HepG2 (cell line): ENCODE data around the gene ZMPSTE24. TPM values are rescaled to one million over a fixed set of nuclear protein-coding genes. Genes with fewer than 3 reads are reported as not detected.
A peak's percentile ranks its signal among the peaks of the same experiment; 100 is the strongest.

Source experiments
- ATRX ChIP-seq: sonication (generic); formaldehyde crosslinking; IDR thresholded peaks from 2 replicates; pipeline ENCODE4 v1.4.0; 2020; ENCODE audit warnings: missing genetic modification reagents, borderline replicate concordance
- BATF2 ChIP-seq: sonication (generic); formaldehyde crosslinking; IDR thresholded peaks from 2 replicates; pipeline ENCODE4 v1.8.0; 2022; ENCODE audit warnings: mild to moderate bottlenecking, missing genetic modification reagents, moderate library complexity
- CSRNP1 ChIP-seq: sonication (generic); formaldehyde crosslinking; IDR thresholded peaks from 2 replicates; pipeline ENCODE4 v1.8.1; 2023; ENCODE audit warnings: mild to moderate bottlenecking, missing genetic modification reagents
- FOXA1 ChIP-seq, 2 experiments: fragments of 450-650 bp in 1 of 2; sonication (generic) in 1 of 2; formaldehyde crosslinking in 1 of 2; IDR thresholded peaks; 2 replicates each; pipeline versions ENCODE4 v1.4.0 to v1.6.1; 2016 to 2020; ENCODE audit warnings: missing genetic modification reagents in 1 of 2
- FOXO1 ChIP-seq: sonication (generic); formaldehyde crosslinking; IDR thresholded peaks from 2 replicates; pipeline ENCODE4 v1.4.0; 2020; ENCODE audit warnings: missing genetic modification reagents
- HOXA5 ChIP-seq: sonication (generic); formaldehyde crosslinking; IDR thresholded peaks from 2 replicates; pipeline ENCODE4 v1.4.0; 2020; ENCODE audit warnings: missing genetic modification reagents
- JUNB ChIP-seq: sonication (generic); formaldehyde crosslinking; IDR thresholded peaks from 2 replicates; pipeline ENCODE4 v1.8.0; 2022; ENCODE audit warnings: missing genetic modification reagents, mild to moderate bottlenecking, borderline replicate concordance
- KAT8 ChIP-seq: IDR thresholded peaks from 2 replicates; pipeline ENCODE4 v1.6.1; 2016; ENCODE audit warnings: missing genetic modification reagents, missing compliant biosample characterization
- NCOR1 ChIP-seq: fragments of 200-600 bp; sonication (generic); IDR thresholded peaks from 2 replicates; pipeline ENCODE4 v1.7.0; 2017; ENCODE audit warnings: antibody characterized with exemption, low read length, borderline replicate concordance
- NFIB ChIP-seq: sonication (generic); formaldehyde crosslinking; IDR thresholded peaks from 2 replicates; pipeline ENCODE4 v1.9.0; 2021; ENCODE audit warnings: missing genetic modification reagents, mild to moderate bottlenecking, borderline replicate concordance
- PTBP1 ChIP-seq: fragments of 200-400 bp; formaldehyde crosslinking; IDR thresholded peaks from 2 replicates; pipeline ENCODE4 v1.6.1; 2018; ENCODE audit warnings: low read length, low read depth; ENCODE audit not compliant: poor library complexity, severe bottlenecking
- RAD21 ChIP-seq: fragments of 450-650 bp; formaldehyde crosslinking; IDR thresholded peaks from 2 replicates; pipeline ENCODE4 v1.5.0; 2020; ENCODE audit warnings: mild to moderate bottlenecking
- RORA ChIP-seq: sonication (generic); formaldehyde crosslinking; IDR thresholded peaks from 2 replicates; pipeline ENCODE4 v1.5.0; 2020; ENCODE audit warnings: mild to moderate bottlenecking, missing genetic modification reagents, moderate library complexity
- SMAD9 ChIP-seq: sonication (generic); formaldehyde crosslinking; IDR thresholded peaks from 2 replicates; pipeline ENCODE4 v1.5.1; 2020; ENCODE audit warnings: mild to moderate bottlenecking, missing genetic modification reagents
- SNAPC2 ChIP-seq: sonication (generic); formaldehyde crosslinking; IDR thresholded peaks from 2 replicates; pipeline ENCODE4 v1.8.1; 2022; ENCODE audit warnings: mild to moderate bottlenecking, missing genetic modification reagents
- SSRP1 ChIP-seq: IDR thresholded peaks from 2 replicates; pipeline ENCODE4 v1.6.1; 2016; ENCODE audit warnings: control low read depth
- ZBTB34 ChIP-seq: sonication (generic); formaldehyde crosslinking; IDR thresholded peaks from 2 replicates; pipeline ENCODE4 v1.8.0; 2022; ENCODE audit warnings: mild to moderate bottlenecking, missing genetic modification reagents
- ZFP37 ChIP-seq: sonication (generic); formaldehyde crosslinking; IDR thresholded peaks from 2 replicates; pipeline ENCODE4 v1.4.0; 2020; ENCODE audit warnings: missing genetic modification reagents, borderline replicate concordance
- ZKSCAN1 ChIP-seq: fragments of 150-350 bp; IDR thresholded peaks from 2 replicates; pipeline ENCODE4 v1.6.1; 2014; ENCODE audit warnings: low read length
- ZNF24 ChIP-seq: fragments of 450-650 bp; IDR thresholded peaks from 2 replicates; pipeline ENCODE4 v1.6.1; 2017; ENCODE audit warnings: antibody characterized with exemption, mild to moderate bottlenecking
- ZNF432 ChIP-seq: sonication (generic); formaldehyde crosslinking; IDR thresholded peaks from 2 replicates; pipeline ENCODE4 v1.5.0; 2020; ENCODE audit warnings: missing genetic modification reagents, mild to moderate bottlenecking, borderline replicate concordance
- ZNF484 ChIP-seq: sonication (generic); formaldehyde crosslinking; IDR thresholded peaks from 2 replicates; pipeline ENCODE4 v1.5.1; 2020; ENCODE audit warnings: mild to moderate bottlenecking, low read depth, missing genetic modification reagents, borderline replicate concordance
- ZNF543 ChIP-seq: sonication (generic); formaldehyde crosslinking; IDR thresholded peaks from 2 replicates; pipeline ENCODE4 v1.4.0; 2020; ENCODE audit warnings: mild to moderate bottlenecking, missing genetic modification reagents
- ZNF558 ChIP-seq: sonication (generic); formaldehyde crosslinking; IDR thresholded peaks from 2 replicates; pipeline ENCODE4 v1.9.0; 2022; ENCODE audit warnings: mild to moderate bottlenecking, missing genetic modification reagents, borderline replicate concordance
- ZNF614 ChIP-seq: IDR thresholded peaks from 2 replicates; pipeline ENCODE4 v1.6.1; 2018; ENCODE audit warnings: missing biosample characterization, missing genetic modification reagents, inconsistent platforms, borderline replicate concordance
- ZNF839 ChIP-seq: sonication (generic); formaldehyde crosslinking; IDR thresholded peaks from 2 replicates; pipeline ENCODE4 v1.4.0; 2020; ENCODE audit warnings: missing genetic modification reagents, mild to moderate bottlenecking, borderline replicate concordance
- polyA plus RNA-seq, 8 experiments: library from polyadenylated mRNA; depleted of rRNA in 3 of 8; stranded (reverse) in 7 of 8; unstranded in 1 of 8; fragments of >200 nt; fragmentation: Illumina TruSeq in 4 of 8; extraction: Trizol in 4 of 8; gene quantifications; 2 replicates each; pipeline versions ENCODE4 v1.2.1 to v1.2.3, GENCODE V29; 2011 to 2016; ENCODE audit warnings: low read depth in 4 of 8, missing spikeins in 1 of 8, mixed read lengths in 1 of 8; ENCODE audit not compliant: insufficient read depth in 1 of 8
- total RNA-seq, 5 experiments: library from RNA; depleted of rRNA; stranded (reverse); fragments of >200 nt; fragmentation: Illumina TruSeq; extraction: Trizol; gene quantifications; 2 replicates each; pipeline ENCODE4 v1.2.3, GENCODE V29; 2016; ENCODE audit warnings: low read depth in 1 of 5

ZMPSTE24 gene
- total and polyA plus RNA-seq, 2 of the 13 experiments (the other 11 are each of a cell fraction or from before 2014, with no cell fraction given): 13.6 to 60.2 TPM

- TF ChIP-seq SMAD9 (CRISPR knock-in tag) (0 out of 2 replicates have a peak, but pooled peaks have one; percentile 20), RAD21 (CRISPR knock-in tag) (peak; percentile 43), RORA (no peak), BATF2 (CRISPR knock-in tag) (no peak; the same call in 1 of the 2 replicates), FOXA1 (IDR thresholded peaks at IDR 0.05) (no peak), FOXA1 (CRISPR knock-in tag; IDR thresholded peaks at IDR 0.05) (peak; percentile 44), ZNF614 (CRISPR knock-in tag) (peak; percentile 82; the same call in 1 of the 2 replicates), JUNB (CRISPR knock-in tag) (no peak), ZNF839 (CRISPR knock-in tag) (no peak), ZNF543 (CRISPR knock-in tag) (peak; percentile 55), SNAPC2 (CRISPR knock-in tag) (0 out of 2 replicates have a peak, but pooled peaks have one; percentile 4), NFIB (no peak), CSRNP1 (CRISPR knock-in tag) (peak; percentile 76; the same call in 1 of the 2 replicates), SSRP1 (CRISPR knock-in tag) (peak; percentile 82), ZFP37 (CRISPR knock-in tag) (no peak; the same call in 1 of the 2 replicates), ATRX (CRISPR knock-in tag) (no peak), ZBTB34 (CRISPR knock-in tag) (peak; percentile 39; the same call in 1 of the 2 replicates), FOXO1 (CRISPR knock-in tag) (peak; percentile 53), KAT8 (CRISPR knock-in tag) (peak; percentile 99), ZNF558 (CRISPR knock-in tag) (peak; percentile 54; the same call in 1 of the 2 replicates), NCOR1 (peak; percentile 59; the same call in 1 of the 2 replicates), ZNF432 (no peak), HOXA5 (CRISPR knock-in tag) (no peak), ZKSCAN1 (no peak), ZNF24 (peak; percentile 75), ZNF484 (CRISPR knock-in tag) (no peak), PTBP1 (peak; percentile 69)
Measured at GRCh38 chr1:40257688-40258444, at the start of gene ZMPSTE24 (continued).
